GM18517 (cell line): ENCODE data around the gene XKR7.
"Not testable (repeated sequence)": the region's sequence is repeated elsewhere in the genome, so short reads cannot be mapped to it uniquely, and the experiment has no call there.

Experiments used
- ATAC-seq: cut with Tn5 transposase; IDR thresholded peaks from one replicate; pipeline ENCODE4 v1.9.1; 2021; ENCODE audit warnings: mild to moderate bottlenecking, moderate library complexity; ENCODE audit not compliant: unreplicated experiment

The XKR7 gene

DNA sequence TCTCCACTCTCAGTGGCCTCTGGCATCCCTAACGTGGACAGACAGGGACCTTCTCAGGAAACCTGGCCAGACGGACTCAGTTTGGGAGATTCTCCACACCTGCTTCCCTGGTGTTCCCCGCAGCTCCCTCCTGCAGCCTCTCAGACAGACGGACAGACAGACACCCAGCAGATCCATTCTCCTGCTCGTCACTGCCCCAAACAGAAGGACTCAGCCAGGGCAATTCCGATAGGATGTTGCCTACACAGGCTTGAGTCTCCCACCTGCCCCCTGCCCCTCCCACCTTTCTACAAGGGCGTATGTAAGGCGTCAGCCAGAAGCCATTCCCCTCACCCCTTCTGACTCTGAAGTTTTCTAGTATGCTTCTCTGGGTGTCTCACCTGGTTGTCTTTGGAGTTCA lies 42.7 kb downstream of the XKR7 start:
- no peak for ATAC-seq

GRCh38 chr20:32012159-32012688 lies 44.3 kb downstream of the XKR7 start:
- no peak for ATAC-seq

- no peak for ATAC-seq
Observed at GRCh38 chr20:32013326-32013725, 45.4 kb downstream of the XKR7 start.

DNA sequence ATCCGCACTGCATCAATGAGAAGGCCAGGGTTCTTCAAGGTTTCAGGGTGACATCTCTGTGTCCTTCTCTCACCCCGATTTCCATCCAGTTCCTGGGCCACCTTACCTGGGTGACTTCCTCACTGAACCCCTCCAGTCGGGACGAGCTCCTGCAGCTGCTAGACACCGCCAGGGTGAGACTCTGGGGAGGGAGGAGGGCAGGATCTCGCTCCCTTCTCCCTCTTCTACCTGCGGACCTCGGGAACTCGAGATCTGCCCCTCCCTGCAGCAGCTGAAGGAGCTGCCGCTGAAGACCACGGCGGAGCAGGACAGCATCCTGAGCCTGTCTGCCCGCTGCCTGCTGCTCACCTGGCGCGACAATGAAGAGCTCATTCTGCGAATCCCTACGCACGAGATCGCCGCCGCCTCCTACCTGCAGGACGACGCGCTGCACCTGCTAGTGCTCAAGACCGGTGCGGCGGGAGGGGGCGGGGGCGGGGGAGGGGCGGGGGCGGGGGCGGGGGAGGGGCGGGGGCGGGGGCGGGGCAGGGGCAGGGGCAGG lies 49.8 kb downstream of the XKR7 start:
- ATAC-seq = no peak

DNA sequence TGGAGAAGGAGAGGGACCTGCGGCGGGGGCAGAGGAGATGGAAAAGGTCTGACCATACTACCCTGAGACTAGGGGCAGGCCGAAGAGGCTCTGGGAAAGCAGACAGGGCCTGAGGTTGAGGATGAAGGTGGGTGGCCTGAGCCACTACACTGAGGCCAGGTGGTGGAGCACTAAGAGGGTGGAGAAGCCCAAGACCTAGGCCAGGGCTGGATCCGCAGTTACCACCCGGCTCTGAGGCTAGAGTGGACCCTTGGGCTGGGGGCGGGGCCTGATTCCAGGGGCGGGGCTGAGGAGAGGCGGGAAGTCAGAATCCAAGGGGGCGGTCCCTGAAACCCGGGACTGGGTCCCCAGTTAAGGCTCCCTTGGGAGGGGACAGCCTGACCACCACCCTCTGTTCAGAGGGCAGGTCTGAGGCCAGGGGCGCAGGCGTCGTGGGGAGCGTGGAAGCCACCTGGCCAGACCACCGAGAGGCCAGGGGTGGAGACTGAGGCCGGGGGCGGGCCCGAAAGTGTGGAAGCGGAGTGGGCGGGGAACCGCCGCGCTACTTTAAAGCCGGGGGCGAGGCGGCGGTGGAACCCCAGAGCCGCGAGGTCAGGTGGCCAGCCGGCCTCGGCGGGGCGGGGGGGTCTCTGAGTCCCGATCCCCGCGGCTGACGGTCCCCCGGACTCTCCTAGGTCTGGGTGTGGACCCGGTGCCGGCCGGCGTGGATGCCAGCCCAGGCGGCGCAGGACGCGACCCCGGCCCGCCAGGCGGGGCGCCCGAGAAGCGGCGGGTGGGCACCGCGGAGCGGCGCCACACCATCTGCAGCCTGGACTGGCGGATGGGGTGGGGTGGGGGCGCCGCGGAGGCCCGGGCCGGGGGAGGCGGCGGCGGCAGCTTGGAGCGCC lies 50.6 kb downstream of the XKR7 start:
- ATAC-seq = no peak

DNA sequence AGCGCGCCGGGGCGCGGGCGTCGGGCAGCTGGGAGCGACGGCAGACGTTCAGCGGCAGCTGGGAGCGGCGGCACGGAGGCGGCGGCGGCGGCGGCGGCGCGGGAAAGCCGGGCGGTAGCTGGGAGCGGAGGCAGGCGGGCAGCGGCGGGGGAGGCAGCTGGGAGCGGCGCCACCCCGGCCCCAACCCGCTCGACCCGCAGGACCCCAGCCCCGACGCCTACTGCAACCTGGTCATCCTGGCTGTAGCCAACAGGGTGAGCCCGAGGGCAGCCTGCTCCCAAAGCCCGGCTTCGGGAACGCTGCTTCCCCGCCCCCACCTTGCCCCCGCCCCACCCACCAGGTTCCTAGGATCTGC lies 51.2 kb downstream of the XKR7 start:
- ATAC-seq = no peak

GRCh38 chr20:32019563-32020463 lies 51.9 kb downstream of the XKR7 start:
- ATAC-seq = no peak

DNA sequence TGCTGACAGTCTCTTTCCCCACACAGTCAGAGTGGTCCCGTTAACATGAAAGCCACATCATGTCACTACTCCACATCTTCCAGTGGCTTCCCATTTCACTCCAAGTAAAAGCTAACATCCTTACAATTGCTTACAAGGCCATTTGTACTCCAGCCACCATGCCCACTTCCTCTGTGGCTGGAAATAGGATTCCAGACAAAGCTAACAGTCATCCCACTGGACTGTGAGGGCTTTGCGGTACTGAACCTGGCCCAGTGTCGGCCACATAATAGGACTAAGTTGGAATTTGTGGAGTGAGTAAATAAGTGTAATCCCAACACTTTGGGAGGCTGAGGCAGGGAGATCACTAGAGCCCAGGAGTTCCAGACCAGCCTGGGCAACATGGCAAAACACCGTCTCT lies 53.1 kb downstream of the XKR7 start:
- no peak for ATAC-seq

GRCh38 chr20:32024683-32025295 lies 56.8 kb downstream of the XKR7 start:
- ATAC-seq = no peak

GRCh38 chr20:32027643-32028042 lies 59.7 kb downstream of the XKR7 start:
- ATAC-seq = no peak

GRCh38 chr20:32028647-32029372 lies 60.9 kb downstream of the XKR7 start:
- ATAC-seq = no peak

GRCh38 chr20:32029561-32029960 lies 61.6 kb downstream of the XKR7 start:
- no peak for ATAC-seq

- ATAC-seq = no peak
Observed at GRCh38 chr20:32031007-32031958, 63.3 kb downstream of the XKR7 start.

- ATAC-seq = no peak
Observed at GRCh38 chr20:32033316-32033715, 65.4 kb downstream of the XKR7 start.

DNA sequence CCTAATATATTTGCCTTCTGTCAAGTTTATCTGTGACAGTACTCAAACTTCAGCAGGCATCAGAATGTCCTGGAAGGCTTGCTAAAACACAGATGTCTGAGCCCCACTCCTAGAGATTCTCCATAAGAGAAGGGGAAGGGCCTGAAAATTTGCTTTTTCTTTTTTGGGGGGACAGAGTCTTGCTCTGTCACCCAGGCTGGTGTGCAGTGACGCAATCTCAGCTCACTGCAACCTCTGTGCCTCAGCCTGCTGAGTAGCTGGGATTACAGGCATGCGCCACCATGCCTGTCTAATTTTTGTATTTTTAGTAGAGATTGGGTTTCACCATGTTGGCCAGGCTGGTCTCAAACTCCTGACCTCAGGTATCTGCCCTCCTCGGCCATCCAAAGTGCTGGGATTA lies 65.8 kb downstream of the XKR7 start:
- ATAC-seq = not testable (repeated sequence)

DNA sequence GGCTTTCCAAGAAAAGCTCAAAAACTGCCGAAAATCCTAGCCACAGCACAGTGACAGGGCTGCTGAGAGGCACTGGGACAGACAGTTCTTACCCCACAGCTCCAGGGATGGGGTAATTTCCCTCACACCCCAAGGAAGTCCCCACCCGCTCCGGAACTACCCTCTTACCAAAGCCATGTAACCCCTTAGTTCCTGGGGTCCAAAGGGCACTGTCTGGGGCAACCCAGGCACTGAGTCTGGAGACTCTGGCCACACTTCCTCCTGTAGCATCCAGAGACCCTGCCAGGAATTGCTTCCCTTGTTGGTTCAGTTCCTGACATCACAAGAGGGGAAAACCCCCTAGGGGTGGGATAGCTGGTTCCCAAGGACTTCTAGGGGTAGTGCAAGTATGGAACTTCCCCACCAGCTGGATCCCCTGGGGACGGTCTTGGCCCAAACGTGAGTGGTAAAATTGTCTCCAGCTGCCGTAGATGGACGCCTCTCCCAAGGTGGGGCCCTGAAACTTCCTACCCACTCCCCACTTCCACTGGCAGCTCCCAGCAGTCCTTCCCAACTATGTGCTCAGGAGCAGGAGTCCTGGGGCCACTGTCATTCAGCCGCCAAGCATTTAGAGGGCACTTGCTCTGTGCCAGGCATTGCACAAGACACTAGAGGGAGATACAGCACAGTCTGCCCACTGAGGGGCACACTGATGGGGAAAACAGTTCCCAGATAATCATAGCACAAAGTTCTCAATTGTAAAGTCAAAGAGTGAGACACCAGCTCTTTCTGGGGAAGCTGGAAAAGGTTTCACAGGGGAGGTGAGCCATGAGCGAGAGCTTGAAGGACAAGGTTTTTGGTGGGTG lies 66.9 kb downstream of the XKR7 start:
- ATAC-seq = no peak

GRCh38 chr20:32035426-32035779 lies 67.5 kb downstream of the XKR7 start:
- ATAC-seq = no peak

DNA sequence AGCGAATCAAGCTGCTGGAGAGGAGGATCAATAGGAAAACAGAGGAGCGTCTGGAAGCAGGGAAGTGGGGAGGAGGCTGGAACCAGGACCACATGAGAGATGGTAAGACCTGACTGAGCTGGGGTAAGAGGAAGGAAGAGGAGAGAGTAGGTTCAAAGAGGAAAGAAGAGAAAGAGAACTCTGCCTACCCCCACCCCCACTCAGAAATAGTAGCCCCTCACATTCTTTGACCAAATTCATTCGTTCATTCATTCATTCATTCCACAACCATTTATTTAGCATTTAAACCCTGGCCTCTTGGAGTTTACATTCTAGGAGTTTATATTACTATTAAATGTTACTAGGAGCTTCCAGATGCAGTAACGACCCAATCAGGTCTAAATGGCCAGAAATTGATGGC lies 68.3 kb downstream of the XKR7 start:
- ATAC-seq = no peak
